NCI-H2196 (cell line): ENCODE data around the gene GJA5.

Source experiments
- DNase-seq: peaks from one replicate; lab custom pipeline; 2025; ENCODE audit not compliant: unreplicated experiment; lab: John Stamatoyannopoulos, UW

Gene GJA5

DNA sequence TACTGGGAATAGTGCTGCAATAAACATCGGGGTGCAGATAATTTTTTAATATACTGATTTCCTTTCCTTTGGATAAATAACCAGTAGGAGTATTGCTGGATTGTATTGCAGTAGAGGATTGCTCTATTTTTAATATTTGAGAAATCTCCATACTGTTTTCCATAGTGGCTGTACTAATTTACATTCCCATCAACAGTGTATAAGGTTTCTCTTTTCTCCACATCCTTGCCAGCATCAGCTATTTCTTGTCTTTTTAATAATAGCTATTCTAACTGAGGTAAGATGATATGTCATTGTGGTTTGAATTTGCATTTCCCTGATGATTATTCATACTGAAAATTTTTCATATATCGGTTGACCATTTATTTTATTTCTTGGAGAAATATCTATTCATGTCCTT is 31.1 kb downstream of the GJA5 start:
- DNase-seq = no peak

GRCh38 chr1:147726168-147726567 is 34.2 kb downstream of the GJA5 start:
- no peak for DNase-seq

GRCh38 chr1:147725685-147726084 is 34.7 kb downstream of the GJA5 start:
- no peak for DNase-seq

DNA sequence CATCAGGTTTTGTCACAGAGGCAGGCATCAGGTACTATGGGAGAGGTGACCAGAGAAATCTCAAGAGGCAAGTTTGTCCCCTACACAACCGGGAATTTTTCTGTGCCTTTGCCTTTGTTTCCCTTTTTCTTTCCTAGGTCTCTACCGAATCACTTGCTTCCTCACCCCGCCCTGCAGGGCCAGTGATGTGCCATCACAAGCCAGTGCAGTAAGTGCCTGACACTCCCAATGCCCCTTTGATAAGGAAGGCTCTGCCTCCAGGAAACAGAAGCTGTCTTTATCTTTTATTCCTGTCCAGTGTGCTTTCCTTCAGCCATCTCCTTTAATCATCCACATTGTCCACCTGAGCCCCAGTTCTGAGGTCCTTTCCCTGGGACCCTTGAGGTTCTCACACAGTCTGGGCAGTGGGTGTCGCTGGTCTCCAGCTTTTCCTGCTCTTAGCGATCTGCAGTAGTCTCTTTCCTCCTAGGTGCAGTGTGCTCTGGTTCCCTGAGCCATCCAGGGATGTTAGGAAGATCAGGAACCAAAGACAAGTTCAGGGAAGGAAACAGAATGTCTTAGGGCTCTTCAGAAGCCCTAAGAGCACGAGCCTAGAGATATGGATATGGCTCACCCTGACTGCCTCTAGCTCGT is 36.6 kb downstream of the GJA5 start:
- DNase-seq = no peak

DNA sequence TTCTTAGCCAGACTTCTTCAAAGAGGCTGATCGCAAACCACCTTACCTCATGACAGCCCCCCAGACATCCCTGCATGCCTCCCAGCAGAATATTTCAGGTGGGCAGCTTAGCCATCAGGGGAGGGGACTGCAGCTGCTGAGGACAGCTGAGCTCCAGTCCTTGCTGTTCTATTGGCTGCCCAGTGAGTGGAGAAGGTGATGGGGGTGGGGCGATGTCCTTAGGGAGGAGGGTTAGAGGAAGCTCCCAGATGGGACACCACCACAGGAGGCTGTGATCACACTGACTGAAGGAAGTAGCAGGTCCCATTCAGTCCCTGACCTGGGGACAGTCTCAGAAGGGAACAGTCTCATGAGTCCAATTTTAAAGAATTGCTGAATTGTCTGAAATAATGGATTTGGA is 38.3 kb downstream of the GJA5 start:
- DNase-seq = no peak

- DNase-seq = no peak
Measured at GRCh38 chr1:147721716-147722115, 38.7 kb downstream of the GJA5 start.

DNA sequence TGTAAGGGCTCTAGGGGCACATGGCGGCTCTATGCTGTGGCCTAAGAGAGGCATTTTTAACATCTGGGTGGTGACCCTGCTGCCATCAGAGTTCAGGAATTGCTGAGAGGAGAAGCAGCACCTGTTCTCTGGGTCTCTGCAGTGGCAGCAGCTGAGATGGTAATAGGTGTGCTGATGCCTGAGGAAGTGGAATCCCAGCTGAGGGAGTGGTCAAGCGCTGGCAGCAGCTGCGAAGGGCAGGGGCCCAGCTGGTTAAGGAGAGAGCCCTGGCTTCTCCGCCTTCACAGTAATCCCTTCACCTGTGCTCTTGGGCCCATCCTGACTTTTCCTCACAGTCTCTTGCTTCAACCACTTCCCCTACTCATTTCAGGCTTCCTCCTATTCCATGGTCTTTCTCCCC is 39.8 kb downstream of the GJA5 start:
- no peak for DNase-seq

- DNase-seq = no peak
Measured at GRCh38 chr1:147719711-147720225, 40.6 kb downstream of the GJA5 start.

DNA sequence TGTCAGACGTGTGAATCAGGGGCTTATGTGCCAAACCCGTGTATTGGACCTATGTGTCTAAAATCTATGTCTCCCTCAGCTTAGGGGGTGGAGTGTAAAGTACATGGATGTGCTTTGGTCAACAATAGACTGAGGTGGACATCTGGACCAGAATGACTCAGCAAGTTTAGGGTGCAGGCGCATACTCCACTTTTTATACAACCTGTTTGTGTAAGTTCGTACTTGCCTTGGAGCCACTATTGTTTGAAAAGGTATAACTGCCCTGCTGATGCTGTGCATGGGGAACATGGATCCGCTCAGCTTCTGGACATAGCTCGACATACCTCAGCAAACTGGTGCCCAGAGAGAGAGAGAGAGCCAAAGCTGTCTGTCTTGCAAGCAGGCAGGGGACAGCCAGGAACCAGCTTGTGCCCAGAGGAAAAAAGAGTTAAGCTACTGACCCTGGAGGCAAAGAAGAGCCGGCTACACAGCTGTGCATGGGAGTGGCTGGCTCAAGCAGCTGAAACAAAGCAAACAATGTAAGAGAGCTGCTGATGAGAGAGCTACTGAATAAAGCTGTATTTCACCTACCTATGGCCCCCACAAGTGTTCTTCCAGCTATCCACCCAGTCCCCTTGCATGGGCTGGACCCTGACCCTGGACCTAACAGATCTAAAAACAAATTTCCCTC is 41.2 kb downstream of the GJA5 start:
- no peak for DNase-seq

GRCh38 chr1:147717706-147718097 is 42.7 kb downstream of the GJA5 start:
- no peak for DNase-seq

- no peak for DNase-seq
Measured at GRCh38 chr1:147717051-147717705, 43.2 kb downstream of the GJA5 start.

DNA sequence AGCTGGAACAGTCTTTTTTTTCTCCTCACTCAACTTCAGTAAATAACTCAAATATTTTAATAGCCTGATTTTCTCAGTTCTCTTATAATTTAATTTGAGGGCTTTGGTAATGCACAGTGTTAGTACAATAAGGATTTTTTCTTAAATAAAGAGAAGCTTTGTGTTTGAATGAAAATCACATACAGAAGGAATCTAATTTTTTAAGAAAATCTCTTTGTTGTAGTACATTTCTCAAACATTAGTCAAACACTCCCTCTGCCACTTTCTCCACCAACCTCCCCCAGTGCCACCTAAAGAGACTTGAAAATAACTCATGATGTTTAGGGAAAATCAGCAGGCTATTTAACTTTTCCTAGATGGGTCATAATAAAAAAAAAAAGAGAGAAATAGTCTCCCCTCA is 47.8 kb downstream of the GJA5 start:
- no peak for DNase-seq
